ENCODE results near the gene HPS4. TPM values are rescaled to one million over a fixed set of nuclear protein-coding genes. Genes with fewer than 3 reads are reported as not detected.

HPS4 gene
- total and polyA plus RNA-seq, 4 donors, result 5.4 to 26.2 (median 12.6) TPM

DNA sequence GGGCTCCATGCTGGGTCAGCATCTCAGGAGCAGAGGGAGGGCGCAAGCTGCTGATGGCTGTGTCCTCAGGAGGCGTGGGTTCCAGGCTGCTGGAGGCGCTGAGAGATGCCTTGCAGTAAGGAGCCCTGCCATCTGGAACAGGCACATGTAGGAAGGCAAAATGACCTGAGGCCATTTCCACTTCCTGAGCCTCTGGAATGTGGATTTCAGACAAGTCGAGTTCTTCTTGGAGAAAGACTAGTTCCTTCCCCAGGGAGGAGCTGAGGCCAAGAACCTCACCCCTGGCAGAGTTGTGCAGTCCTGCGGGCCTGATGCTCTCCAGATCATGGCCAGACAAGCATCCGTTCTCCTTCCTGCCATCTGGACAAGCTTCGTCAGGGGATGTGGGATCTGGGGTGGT, 19.3 kb downstream of the HPS4 start:
- H3K36me3 ChIP-seq (ENCODE audit: control insufficient read depth in 4 of 4, insufficient read depth in 3 of 4, low read depth in 1 of 4, low read length in 3 of 4), result peaks cover 10 to 71% (median 51%) of the 10 kb centered on the region in 4 donors
- H3K27ac ChIP-seq (ENCODE audit: low read depth in 1 of 2, low read length in 2 of 2), result no peak overlapping the region
- H3K9me3 ChIP-seq (ENCODE audit: control insufficient read depth in 4 of 4, low read length in 3 of 4), result no peaks in the 10 kb centered on the region
- peaks cover 0 to 9% (median 2%) of the 10 kb centered on the region in 4 donors for H3K4me1 ChIP-seq (ENCODE audit: control insufficient read depth in 4 of 4, insufficient read depth in 4 of 4, low read length in 3 of 4)
- no peak overlapping the region for H3K9ac ChIP-seq (ENCODE audit: low read depth in 1 of 2, low read length in 2 of 2)
- no peak for DNase-seq (ENCODE audit: low spot score)
- WGBS, result 87% methylated on average over 7 of the region's 7 CpGs
- no peaks in the 10 kb centered on the region for H3K27me3 ChIP-seq (ENCODE audit: control insufficient read depth in 4 of 4, insufficient read depth in 4 of 4, low read length in 3 of 4)
- TF ChIP-seq, protein P1, sequence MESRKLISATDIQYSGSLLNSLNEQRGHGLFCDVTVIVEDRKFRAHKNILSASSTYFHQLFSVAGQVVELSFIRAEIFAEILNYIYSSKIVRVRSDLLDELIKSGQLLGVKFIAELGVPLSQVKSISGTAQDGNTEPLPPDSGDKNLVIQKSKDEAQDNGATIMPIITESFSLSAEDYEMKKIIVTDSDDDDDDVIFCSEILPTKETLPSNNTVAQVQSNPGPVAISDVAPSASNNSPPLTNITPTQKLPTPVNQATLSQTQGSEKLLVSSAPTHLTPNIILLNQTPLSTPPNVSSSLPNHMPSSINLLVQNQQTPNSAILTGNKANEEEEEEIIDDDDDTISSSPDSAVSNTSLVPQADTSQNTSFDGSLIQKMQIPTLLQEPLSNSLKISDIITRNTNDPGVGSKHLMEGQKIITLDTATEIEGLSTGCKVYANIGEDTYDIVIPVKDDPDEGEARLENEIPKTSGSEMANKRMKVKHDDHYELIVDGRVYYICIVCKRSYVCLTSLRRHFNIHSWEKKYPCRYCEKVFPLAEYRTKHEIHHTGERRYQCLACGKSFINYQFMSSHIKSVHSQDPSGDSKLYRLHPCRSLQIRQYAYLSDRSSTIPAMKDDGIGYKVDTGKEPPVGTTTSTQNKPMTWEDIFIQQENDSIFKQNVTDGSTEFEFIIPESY (IDR thresholded peaks at IDR 0.05), result no peak
- no peak for TF ChIP-seq RAD21 (IDR thresholded peaks at IDR 0.05)
- TF ChIP-seq NR2F2 (IDR thresholded peaks at IDR 0.05), result peak; percentile 24
- TF ChIP-seq CTCF (IDR thresholded peaks at IDR 0.05; ENCODE audit: low read depth, low read length, missing input control), result no peak
- TF ChIP-seq FOXA1 (IDR thresholded peaks at IDR 0.05), result no peak
- no peak for TF ChIP-seq GABPA (IDR thresholded peaks at IDR 0.05 in 1 of 2, conservative IDR thresholded peaks at IDR 0.05 in 1 of 2)
- no peak overlapping the region for H3K4me3 ChIP-seq (ENCODE audit: low read depth in 1 of 3, low read length in 3 of 3)

DNA sequence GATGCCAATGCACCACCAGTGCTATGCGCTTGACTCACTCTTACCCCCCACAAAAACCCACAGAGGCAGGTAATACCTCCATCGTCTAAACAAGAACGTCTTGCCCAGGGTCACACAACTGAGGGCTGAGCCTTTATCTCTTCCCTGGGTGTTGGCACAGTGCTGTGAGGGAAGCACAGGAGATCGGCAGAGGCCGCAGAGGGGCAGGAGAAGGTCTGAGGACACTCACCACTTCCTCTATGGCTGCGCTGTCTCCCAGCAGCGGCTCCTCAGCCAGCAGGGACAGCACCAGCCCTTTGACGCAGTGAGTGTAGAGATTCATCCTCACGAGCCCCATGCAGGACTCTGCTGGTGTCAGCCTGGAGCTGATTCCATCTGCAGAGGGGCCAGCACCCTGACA, 19.9 kb downstream of the HPS4 start:
- WGBS, result 87% methylated on average over 9 of the region's 9 CpGs
- Histone ChIP-seq H3K27me3 (ENCODE audit: control insufficient read depth in 4 of 4, insufficient read depth in 4 of 4, low read length in 3 of 4) (no peaks in the 10 kb centered on the region), H3K4me1 (ENCODE audit: control insufficient read depth in 4 of 4, insufficient read depth in 4 of 4, low read length in 3 of 4) (peaks cover 0 to 9% (median 2%) of the 10 kb centered on the region in 4 donors), H3K9me3 (ENCODE audit: control insufficient read depth in 4 of 4, low read length in 3 of 4) (no peaks in the 10 kb centered on the region), H3K36me3 (ENCODE audit: control insufficient read depth in 4 of 4, insufficient read depth in 3 of 4, low read depth in 1 of 4, low read length in 3 of 4) (peaks cover 9 to 67% (median 46%) of the 10 kb centered on the region in 4 donors), H3K27ac (ENCODE audit: low read depth in 1 of 2, low read length in 2 of 2) (no peak overlapping the region), H3K9ac (ENCODE audit: low read depth in 1 of 2, low read length in 2 of 2) (no peak overlapping the region), H3K4me3 (ENCODE audit: low read depth in 1 of 3, low read length in 3 of 3) (no peak overlapping the region)
- DNase-seq (ENCODE audit: low spot score), result no peak
- TF ChIP-seq FOXA2 (IDR thresholded peaks at IDR 0.05) (no peak), TAF1 (conservative IDR thresholded peaks at IDR 0.05) (no peak), RAD21 (IDR thresholded peaks at IDR 0.05) (no peak), JUND (IDR thresholded peaks at IDR 0.05) (no peak)
- TF ChIP-seq, protein P2, sequence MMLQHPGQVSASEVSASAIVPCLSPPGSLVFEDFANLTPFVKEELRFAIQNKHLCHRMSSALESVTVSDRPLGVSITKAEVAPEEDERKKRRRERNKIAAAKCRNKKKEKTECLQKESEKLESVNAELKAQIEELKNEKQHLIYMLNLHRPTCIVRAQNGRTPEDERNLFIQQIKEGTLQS (IDR thresholded peaks at IDR 0.05), result no peak

DNA sequence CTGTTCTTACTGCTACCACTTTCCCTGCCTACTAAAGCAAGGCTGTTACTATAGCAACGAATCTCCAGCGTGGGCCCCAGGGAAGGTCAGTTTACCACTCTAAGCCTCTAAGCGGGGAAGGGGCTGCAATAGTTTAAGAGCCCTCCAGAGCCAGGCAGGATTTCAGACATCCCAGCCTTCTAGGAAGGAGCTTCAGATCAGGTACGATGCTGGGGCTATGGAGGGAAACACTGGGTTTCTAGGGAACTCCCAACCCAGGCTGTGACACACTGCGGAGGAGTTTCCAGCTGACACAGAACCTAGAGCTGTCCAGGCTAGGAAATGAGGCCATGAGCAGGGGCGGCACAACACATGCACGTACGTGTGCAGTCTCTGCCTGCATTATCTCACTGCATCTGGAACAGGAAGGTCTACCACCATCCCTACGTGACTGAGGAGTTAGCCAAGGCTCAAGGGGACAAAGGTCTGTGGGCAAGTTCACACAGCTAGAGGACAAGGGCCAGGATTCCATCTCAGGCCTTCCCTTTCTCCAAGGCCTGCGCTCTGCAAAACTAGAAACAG, 20.4 kb downstream of the HPS4 start:
- peak; percentile 43 for TF ChIP-seq NR2F2 (IDR thresholded peaks at IDR 0.05)
- TF ChIP-seq, protein P2 (IDR thresholded peaks at IDR 0.05), result no peak
- TF ChIP-seq HNF4A (conservative IDR thresholded peaks at IDR 0.05), result peak in 1 of 2 donors; percentile 28
- WGBS, result 79% methylated on average over 10 of the region's 10 CpGs
- H3K36me3 ChIP-seq (ENCODE audit: control insufficient read depth in 4 of 4, insufficient read depth in 3 of 4, low read depth in 1 of 4, low read length in 3 of 4), result peaks cover 8 to 66% (median 41%) of the 10 kb centered on the region in 4 donors
- H3K4me1 ChIP-seq (ENCODE audit: control insufficient read depth in 4 of 4, insufficient read depth in 4 of 4, low read length in 3 of 4), result peaks cover 0 to 9% (median 2%) of the 10 kb centered on the region in 4 donors
- H3K27ac ChIP-seq (ENCODE audit: low read depth in 1 of 2, low read length in 2 of 2), result no peak overlapping the region
- H3K4me3 ChIP-seq (ENCODE audit: low read depth in 1 of 3, low read length in 3 of 3), result no peak overlapping the region
- no peaks in the 10 kb centered on the region for H3K9me3 ChIP-seq (ENCODE audit: control insufficient read depth in 4 of 4, low read length in 3 of 4)
- no peak for DNase-seq (ENCODE audit: low spot score)
- no peak overlapping the region for H3K9ac ChIP-seq (ENCODE audit: low read depth in 1 of 2, low read length in 2 of 2)
- no peaks in the 10 kb centered on the region for H3K27me3 ChIP-seq (ENCODE audit: control insufficient read depth in 4 of 4, insufficient read depth in 4 of 4, low read length in 3 of 4)
